GM19397 (cell line): ENCODE results near the gene BTNL3.
"Not testable (repeated sequence)": the region's sequence is repeated elsewhere in the genome, so short reads cannot be mapped to it uniquely, and the experiment has no call there.

ENCODE experiments used
- ATAC-seq: cut with Tn5 transposase; IDR thresholded peaks from one replicate; pipeline ENCODE4 v1.9.1; 2021; ENCODE audit warnings: mild to moderate bottlenecking, moderate library complexity; ENCODE audit not compliant: unreplicated experiment

The BTNL3 gene

DNA sequence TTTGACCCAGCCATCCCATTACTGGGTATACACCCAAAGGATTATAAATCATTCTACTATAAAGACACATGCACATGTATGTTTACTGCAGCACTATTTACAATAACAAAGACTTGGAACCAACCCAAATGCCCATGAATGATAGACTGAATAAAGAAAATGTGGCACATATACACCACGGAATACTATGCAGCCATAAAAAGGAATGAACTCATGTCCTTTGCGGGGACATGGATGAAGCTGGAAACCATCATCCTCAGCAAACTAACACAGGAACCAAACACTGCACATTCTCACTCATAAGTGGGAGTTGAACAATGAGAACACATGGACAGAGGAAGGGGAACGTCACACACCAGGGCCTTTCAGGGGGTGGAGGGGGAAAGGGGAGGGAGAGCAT, 28.8 kb downstream of the BTNL3 start:
- ATAC-seq, result not testable (repeated sequence)

DNA sequence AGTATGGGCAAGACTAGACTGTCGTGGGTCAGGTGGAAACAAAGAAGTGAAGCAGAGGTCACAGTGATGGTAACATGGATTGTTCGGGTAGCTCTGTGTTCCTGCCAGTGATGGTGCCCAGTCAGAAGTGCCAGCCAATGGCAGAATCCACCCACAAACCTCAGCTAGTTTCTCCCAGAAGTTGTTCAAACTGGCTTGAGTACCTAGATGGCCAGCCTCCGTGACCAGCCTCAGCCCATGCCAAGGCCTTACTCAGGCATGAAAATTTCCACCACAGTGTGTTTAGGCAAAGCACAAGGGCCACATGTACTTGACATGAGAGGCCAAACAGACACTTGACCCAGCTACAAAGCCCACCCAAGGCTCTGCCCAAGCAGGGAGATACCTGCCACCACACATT, 32.0 kb downstream of the BTNL3 start:
- no peak for ATAC-seq

DNA sequence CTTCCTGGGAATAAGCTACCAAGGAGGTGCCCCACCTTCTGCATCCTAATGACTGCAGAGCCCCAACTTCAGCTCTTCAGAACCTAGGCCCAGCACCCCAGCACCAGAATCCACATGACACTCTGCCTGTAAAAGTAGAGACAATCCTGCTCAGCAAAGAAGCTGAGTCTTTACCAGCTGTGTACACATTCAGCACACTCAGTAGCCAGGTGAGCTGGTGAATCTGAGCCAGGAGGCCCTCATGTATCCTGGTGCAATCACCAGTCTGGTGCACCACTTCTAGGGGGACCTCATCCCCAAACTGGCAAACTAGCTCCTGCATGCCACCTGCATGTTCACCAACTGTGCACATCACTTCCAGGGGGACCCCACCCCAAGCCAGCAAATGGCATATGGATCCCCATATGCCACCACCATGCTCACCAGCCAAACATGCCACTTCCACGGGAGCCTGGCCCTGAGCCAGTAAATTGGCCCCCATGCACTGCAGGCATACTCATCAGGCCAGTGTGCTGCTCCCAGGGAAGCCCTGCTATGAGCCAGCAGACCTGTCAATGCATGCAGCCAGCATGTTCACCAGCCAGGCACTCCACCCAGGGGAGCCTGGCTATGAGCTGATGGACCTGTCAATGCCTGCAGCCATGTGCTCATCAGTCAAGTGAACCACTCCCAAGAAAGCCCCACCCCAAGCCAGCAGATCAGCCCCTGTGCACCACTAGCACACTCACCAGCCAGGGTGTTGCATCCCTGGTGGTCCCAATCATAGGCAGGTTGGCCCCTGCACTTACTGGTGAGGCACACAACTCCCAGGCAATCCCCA, 35.8 kb downstream of the BTNL3 start:
- ATAC-seq, result no peak

DNA sequence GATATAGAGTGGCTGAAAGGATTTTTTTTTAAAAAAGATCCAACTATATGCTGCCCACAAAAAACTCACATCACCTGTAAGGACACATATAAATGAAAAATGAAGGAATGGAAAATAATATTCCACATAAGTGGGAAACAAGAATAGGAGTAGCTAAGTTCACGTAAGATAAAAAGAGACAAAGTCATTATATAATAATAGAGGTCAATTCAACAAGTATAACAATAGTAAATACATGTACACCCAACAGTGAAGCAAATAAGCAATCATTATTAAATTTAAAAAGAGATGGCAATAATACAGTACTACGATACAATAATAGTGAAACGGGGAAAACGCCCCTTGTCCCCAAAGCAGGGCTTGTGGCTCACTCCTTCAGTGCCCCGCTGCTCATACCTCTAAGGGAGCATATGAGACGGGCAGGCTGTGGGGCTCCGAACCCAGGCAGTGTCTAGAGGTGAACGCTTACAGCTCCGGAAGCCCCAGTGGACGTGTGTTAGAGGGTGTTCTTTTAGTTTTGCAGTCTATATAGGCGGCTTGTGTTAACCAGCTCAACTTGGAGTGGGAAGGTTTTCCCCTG, 38.9 kb downstream of the BTNL3 start:
- no peak for ATAC-seq

DNA sequence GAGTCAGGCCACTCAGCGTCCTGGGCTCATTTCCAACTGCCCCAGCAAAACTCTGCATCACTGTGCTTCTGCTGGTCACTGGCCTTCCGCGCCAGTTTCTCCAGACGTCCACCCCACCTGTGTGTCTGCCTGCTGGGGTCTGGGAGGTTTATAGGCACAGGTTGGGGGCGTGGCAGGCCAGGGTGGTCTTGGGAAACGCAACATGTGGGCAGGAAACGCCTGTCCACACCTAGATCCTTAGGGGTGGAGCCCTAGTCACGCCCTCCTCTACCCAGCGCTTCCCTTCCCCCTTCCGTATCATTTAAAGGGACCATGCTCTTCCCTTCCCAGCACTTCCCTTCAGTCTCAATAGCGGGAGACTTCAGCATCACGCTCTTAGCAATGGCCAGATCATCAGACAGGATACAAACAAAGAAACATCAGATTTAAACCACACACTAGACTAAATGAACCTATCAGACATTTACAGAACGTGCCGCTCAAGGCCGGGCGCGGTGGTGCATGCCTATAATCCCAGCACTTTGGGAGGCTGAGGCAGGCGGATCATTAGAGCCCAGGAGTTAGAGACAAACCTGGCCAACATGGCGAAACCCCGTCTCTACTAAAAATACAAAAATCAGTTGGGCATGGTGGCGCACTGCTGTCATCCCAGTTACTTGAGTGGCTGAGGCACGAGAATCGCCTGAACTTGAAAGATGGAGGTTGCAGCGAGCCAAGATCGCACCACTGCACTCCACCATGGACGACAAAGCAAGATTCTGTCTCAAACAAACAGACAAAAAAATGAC, 39.6 kb downstream of the BTNL3 start:
- no peak for ATAC-seq

DNA sequence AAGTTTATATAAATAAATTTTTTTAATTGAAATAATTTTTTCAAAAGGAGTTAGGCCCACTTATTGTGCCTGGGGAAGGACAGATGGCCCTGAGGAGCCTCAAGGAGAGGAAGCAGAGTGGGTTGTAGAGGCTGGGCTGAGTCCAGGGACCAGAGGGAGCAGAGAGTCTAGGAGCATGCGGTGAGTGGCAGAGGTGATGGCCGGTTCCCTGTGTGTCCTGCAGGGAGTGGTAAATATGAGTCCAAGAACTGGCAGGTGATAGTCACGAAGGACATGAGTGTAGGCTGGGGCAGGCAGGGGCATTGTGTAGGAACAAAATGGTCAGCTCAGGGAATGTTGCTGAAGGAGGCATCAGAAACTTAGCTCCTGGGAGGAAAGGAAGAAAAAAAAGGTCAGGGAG, 43.1 kb downstream of the BTNL3 start:
- ATAC-seq, result no peak

DNA sequence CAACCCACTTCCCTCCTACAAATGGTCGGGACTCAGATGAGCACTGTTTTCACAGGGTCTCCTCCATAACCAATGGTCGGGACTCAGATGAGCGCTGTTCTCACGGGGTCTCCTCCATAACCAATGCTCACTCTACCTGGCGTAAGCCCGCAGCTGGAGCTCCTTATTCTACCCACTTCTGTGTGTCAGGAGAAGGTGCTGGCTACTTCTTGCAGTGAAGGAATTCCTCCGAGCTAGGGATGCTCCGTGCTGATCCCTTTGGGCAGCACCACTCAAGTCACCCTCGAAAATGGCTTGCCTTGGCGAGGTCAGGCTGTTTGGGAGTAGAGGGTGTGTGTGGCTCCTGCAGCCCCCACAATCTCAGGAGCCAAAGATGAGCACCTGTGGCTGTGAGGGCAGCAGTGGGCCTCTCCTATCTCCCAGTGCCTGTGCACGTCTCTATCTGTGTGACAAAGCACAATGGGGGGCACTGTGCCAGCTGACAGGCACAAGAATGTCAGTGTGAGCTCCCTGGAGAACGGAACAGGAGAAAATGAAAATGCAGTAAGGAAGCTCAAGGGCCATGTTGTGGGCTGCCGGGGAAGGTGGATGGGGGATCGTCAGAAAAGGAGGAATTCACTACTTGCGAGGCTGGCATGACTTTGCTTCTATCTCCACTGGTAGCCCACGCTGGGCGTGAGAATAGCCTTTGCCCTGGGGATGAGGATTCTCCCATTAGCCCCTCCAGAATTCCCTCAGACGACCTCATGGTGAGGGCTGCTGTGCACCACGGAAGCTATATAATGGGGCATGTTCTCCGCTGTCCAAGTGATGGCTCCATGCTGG, 47.6 kb downstream of the BTNL3 start:
- ATAC-seq, result no peak

DNA sequence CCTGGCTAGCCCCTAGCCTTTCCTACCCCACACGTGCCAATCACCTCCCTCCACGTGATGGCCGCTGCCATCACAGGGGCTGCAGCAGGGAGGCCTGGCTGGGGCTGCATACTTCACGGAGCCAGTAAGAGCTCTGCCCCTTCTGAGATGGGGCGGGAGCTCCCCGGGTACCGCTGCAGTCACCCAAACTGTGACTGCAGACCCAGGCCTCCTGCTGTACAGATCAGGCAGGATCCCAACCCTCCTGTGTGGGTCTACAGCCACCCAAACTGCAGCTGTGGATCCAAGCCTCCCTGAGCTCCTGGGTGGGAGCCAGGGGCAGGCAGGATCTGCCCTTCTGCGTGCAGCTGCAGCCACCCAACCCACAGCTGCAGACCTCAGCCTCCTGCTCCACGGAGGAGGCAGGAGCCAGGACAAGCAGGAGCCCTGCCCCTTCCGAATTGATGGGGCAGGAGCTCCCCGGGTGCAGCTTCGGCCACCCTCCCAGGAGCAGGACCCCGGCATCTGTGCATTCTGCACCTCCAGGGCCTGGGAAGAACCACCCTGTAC, 48.2 kb downstream of the BTNL3 start:
- no peak for ATAC-seq

DNA sequence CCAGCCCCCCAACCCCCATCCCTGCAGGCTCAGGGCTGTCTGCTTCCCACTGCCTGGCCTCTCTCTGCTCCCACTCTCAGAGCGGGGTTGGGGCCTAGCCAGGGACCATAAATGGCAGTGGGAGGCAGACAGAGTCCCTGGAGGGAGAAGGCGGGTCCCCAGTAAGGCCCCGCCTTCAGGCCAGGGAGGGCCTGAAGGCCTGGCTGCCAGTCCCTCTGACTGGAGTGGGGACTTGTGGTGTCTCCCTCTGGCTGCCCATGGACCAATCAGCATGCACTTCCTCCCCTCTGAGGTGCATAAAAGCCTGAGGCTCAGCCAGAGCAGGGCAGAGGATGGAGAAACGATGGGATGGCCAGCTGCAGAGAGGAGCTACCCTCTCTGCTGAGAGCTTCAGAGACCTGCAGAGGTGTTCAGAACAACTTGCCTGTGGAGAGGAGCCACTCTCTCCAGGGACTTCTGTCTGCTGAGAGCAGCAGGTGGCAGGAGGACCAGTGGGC, 48.8 kb downstream of the BTNL3 start:
- ATAC-seq, result no peak

DNA sequence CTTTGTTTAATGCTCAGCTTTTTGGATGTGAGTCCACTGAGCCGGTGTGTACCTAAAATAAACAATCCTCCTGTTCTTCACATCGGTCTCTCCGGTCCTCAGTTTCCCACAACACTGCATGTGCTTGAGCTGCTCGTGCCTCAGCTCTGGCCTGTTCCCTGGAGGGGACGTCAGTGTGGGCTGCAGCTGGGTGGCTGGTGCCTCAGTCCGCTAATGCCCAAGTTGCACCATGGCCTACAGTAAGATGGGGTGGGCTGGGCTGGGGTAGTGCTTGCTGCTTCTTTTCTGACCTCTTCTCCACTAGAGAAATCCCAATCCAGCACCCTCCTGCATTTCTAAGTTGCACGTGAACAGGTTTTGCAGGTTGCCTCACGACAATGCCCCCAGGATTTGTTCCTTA, 50.8 kb downstream of the BTNL3 start:
- ATAC-seq, result no peak

DNA sequence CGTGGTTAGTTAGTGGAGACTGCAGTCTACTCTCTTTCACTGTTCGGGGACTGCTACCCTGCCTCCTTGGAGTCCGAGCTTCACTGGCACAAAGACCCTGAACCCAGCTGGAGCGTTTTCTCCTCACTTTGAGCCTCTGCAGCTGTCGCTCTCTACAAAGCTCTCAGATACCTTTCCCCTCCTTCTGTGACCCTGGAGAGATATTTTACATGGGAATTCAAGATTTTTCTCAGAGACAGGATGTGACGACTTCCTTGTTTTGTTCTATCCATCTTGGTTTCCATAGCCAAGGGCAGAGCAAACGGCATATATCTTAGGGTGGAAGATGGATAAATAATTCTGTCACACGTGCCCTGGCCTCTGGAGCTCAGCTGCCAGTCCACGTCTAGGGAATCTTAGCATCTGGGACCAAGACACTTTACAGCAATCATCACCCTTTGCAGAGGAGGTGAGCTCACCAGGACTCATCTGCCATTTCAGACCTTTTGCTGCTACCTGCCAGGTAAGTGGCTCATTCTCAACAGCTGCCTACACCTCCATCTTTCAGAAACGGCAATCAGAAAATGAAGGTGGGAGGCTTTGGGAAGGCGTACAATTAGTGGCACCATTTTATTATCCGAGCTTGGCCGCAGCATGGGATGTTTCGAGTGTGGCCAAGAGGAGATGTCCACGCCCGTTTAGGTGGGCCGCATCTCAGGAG, 51.4 kb downstream of the BTNL3 start, which contains the start of gene BTNL9:
Gene BTNL9 (plus strand): TSS at position 336 of the 700 bp plus-strand sequence. CDS start 5,224 bp downstream, outside the sequence.
- ATAC-seq, result no peak

DNA sequence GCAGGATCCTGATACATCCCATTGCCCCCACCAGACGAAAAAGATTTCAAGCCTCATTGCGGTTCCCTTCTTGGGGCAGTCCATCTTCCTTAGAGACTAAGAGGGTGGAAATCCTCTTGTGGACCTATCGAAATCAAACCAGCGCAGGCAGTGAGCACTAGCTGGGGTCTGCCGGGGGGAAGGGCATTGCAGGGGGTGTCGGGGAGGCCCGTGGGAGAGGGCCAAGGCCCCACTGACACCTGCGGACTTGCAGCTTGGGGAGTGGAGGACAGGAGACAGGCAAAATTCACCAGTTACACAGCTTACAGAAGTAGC, 51.9 kb downstream of the BTNL3 start:
- no peak for ATAC-seq

DNA sequence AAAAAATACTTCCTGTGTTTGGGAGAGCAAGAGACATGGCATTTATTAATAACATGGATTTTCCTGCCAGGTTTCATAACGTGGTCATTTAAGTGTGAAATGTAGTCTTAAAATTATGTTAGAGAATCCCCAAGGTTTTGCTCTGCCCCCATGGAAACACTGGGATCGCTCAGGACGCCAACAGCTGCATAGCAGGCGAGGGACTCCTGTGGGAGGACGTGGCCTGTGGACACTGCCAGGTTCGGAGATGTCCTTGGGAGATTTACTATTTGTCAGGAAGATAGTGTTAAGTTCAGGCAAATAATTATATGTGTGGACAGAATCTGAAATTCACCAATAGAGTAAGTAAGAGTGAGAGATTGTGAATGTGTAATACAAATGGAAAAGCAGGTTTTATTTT, 52.4 kb downstream of the BTNL3 start:
- no peak for ATAC-seq

DNA sequence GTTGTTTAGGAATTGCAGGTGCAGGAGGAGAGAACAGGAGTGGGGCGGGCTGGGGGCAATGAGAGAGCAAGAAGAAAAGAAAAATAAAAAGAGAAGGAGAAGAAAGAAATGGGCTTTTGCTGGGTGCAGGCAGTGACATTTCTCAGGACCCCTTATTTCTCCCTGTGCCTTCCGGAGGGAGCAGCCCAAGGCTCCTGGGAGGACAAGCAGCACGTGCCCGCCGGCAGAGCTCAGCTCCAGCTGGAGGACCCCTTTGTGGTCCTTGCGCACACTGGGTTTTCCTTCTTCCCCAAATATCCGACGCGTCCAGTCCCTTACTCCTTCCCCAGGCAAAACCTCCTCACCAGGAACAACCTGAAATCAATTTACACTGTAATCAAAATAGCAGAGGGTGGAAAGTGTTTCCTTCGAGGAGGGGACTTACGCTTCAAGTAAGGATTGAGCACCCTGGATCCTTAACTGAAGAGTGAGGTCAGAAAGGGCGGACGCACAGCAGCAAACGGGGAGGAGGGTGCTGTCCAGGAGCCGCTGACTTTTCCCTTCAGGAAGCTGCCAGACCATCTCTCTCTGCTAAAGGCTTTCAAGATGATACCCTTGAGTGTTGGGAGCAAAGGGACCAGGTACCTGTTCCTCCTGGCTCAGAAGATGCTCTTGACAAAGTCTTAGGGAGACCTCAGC, 53.5 kb downstream of the BTNL3 start:
- ATAC-seq, result no peak

DNA sequence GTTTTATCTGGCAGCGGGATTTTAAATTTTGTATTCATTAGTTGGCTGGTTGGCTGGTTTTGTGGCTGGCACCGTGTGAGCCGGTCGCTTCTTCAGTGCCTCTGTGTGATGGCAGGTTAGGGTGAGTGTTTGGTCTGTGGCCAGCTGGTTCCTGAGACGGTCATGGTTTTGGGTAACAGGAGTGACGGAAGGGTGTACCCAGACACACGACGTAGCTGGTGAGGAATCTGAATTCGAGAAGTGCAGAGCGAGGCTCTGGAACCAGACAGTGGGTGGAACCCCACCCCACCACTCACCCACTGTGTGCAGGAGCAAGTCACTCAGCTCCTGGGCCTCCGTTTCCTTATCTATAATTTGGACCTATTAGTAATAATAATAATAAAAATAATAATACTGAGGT, 54.1 kb downstream of the BTNL3 start:
- no peak for ATAC-seq

DNA sequence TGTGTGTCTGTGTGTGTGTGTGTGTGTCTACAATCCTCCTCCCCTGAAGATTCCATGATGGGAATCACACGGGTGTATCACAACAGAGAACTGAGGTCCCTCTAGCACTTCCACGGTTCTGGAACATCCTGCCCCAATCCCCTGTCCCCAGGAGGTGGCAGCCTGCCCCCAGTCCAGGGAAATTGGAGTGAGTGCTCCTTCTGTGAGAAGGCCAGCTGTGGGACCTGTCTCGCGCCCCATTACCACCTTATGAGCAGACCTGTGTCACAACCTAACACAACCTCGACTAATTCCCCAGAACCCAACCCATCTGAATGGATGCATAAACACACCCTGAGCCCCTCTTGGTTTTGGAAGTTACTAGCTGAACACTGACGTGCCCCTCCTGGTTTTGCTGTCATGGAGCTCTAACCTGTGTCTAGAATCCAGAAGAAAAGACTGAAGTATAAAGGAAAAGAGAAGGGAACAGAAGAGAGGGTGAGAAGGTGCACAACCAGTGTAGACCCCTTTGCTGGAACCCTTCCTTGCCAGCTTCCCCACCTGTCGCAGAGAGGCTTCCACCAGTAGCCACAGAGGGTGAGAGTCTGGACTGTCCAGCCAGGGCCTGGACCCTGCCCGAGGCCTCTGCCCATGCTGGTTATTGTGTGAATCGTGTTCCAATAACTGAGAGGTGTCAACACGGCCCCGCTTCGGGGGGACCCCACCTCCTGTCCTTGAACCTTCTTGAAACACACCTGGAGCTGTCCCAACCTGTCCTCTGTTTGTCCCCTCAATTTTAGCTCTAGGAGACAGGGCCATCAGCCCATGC, 54.8 kb downstream of the BTNL3 start:
- ATAC-seq, result no peak

DNA sequence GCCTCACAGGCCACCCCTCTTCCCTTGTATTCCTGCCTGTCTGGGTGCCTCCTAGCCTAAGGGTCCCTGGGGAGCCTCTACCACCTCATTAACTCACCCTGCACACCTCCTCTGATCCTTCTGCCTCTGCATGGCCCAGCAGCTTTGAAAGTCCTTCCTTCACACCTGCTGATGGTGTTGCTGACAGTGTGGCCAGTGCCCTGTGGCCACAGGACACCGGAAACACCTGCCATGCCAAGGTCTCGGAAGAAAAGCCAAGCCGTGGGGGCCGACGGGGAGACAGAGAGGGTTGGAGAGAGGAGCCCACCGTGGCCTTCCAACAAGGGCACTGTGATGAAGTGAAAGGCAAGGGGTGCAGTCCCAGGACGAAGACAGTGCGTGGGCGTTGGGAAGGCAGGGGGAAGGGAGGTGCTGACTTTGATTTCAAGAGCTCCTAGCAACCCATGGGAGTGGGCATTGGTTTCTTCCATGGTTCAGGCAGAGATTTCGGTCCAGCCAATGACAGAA, 55.5 kb downstream of the BTNL3 start:
- no peak for ATAC-seq

DNA sequence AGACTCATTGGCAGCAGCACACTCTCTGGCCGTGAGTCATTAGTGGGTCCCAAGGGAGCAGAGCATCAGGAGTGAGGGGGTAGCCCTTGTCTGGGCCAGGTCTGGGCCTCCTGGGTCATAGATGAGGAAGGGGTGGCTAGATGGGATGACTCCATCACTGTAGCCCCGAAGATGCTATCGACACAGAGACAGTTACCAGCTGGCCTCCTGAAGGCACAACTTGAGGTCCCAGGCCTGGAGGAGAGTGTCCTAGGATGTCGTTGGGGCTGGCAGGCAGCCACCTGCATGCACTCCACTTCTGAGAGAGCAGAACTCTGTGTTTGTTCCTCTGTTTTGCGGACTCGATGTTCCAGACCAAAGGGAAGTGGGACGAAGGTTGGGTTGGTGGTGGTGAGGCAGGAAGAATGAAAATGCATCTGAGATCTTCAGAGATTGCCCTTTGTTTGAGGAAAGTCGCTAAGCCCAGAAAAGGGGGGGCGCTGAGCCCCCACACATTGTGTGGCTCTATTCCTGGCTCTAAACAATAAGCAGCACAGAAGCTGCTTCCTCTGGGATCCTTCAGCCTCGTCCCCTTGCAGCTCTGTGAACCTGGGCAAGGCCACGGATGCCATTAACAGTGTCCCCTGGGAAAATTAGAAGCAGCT, 56.1 kb downstream of the BTNL3 start:
- ATAC-seq, result no peak
